AG09319 (cell line): ENCODE results near the gene SPHK2.
"Not testable (repeated sequence)": the region's sequence is repeated elsewhere in the genome, so short reads cannot be mapped to it uniquely, and the experiment has no call there.

Source experiments
- DNase-seq: peaks from one replicate; pipeline ENCODE4 v3.0.0-alpha.2; 2010; ENCODE audit warnings: low read depth; ENCODE audit errors: extremely low read depth
- CTCF ChIP-seq: IDR thresholded peaks from 2 replicates; pipeline ENCODE4 v1.5.1; 2011; ENCODE audit warnings: low read depth, mild to moderate bottlenecking, inconsistent platforms, low read length, moderate library complexity

Gene SPHK2

GRCh38 chr19:48650974-48651682, 31.8 kb downstream of the SPHK2 start:
- DNase-seq, result no peak
- TF ChIP-seq CTCF, result no peak

GRCh38 chr19:48651683-48652048, 32.4 kb downstream of the SPHK2 start:
- DNase-seq, result no peak
- no peak for TF ChIP-seq CTCF

GRCh38 chr19:48654299-48655059, 35.2 kb downstream of the SPHK2 start:
- no peak for DNase-seq
- TF ChIP-seq CTCF, result no peak

- DNase-seq, result no peak
- no peak for TF ChIP-seq CTCF
Measured at GRCh38 chr19:48656840-48657474, 37.7 kb downstream of the SPHK2 start.

GRCh38 chr19:48657828-48658227, 38.5 kb downstream of the SPHK2 start:
- not testable (repeated sequence) for DNase-seq

GRCh38 chr19:48658483-48658882, 39.2 kb downstream of the SPHK2 start:
- no peak for DNase-seq
- no peak for TF ChIP-seq CTCF

- no peak for TF ChIP-seq CTCF
- DNase-seq, result no peak
Measured at GRCh38 chr19:48659768-48660167, 40.5 kb downstream of the SPHK2 start.
